H1 (cell line): ENCODE measurements around the gene GRB14. TPM values are rescaled to one million over a fixed set of nuclear protein-coding genes. Genes with fewer than 3 reads are reported as not detected.
A peak's percentile ranks its signal among the peaks of the same experiment; 100 is the strongest.

ENCODE experiments used
- CTCF ChIA-PET: fragments of 300-600 bp; sonication (Branson Sonifier 250); formaldehyde crosslinking; loops from one replicate; lab custom pipeline; 2021; ENCODE audit not compliant: partially characterized antibody; lab: Charles Lee
- POLR2A ChIA-PET: fragments of 300-600 bp; sonication (Branson Sonifier 250); formaldehyde crosslinking; loops from one replicate; lab custom pipeline; 2021; ENCODE audit warnings: inconsistent platforms; ENCODE audit not compliant: partially characterized antibody; lab: Charles Lee
- DNase-seq, 2 experiments: peaks; one replicate each; pipeline versions ENCODE4 v3.0.0 to v3.0.0-alpha.2; 2010 to 2022; ENCODE audit warnings: low spot score in 2 of 2, low read depth in 1 of 2, mixed read lengths in 1 of 2
- FAIRE-seq: peaks from 2 replicates; lab custom pipeline; 2011; peaks lifted over from hg19 to GRCh38; lab: Jason Lieb, UNC
- H2AFZ ChIP-seq: 2 replicates; pipeline ENCODE4 v1.8.1; 2012; ENCODE audit warnings: low read length, inconsistent platforms
- H2AK5ac ChIP-seq: 2 replicates; pipeline ENCODE4 v1.6.1; 2013; ENCODE audit warnings: low read depth, low read length
- H2BK120ac ChIP-seq: replicated peaks from 2 replicates; pipeline ENCODE3; 2013; ENCODE audit warnings: low read depth, low read length, inconsistent platforms
- H2BK12ac ChIP-seq: 2 replicates; pipeline ENCODE4 v1.6.1; 2013; ENCODE audit warnings: low read depth, low read length
- H2BK15ac ChIP-seq: 2 replicates; pipeline ENCODE4 v1.6.1; 2013; ENCODE audit warnings: low read length
- H2BK20ac ChIP-seq: 2 replicates; pipeline ENCODE4 v1.6.1; 2013; ENCODE audit warnings: low read length
- H2BK5ac ChIP-seq: 2 replicates; pipeline ENCODE4 v1.6.1; 2013; ENCODE audit warnings: low read depth, low read length
- H3K14ac ChIP-seq: 2 replicates; pipeline ENCODE4 v1.6.1; 2013; ENCODE audit warnings: inconsistent platforms; ENCODE audit not compliant: insufficient read length
- H3K18ac ChIP-seq: 2 replicates; pipeline ENCODE4 v1.6.1; 2013; ENCODE audit warnings: low read length; ENCODE audit errors: extremely low read depth
- H3K23ac ChIP-seq: 2 replicates; pipeline ENCODE4 v1.6.1; 2013; ENCODE audit warnings: inconsistent platforms; ENCODE audit not compliant: insufficient read length
- H3K23me2 ChIP-seq: 2 replicates; pipeline ENCODE4 v1.6.1; 2013; ENCODE audit warnings: low read depth, low read length
- H3K27ac ChIP-seq: 2 replicates; pipeline ENCODE4 v1.6.1; 2011; ENCODE audit warnings: low read depth, low read length, inconsistent platforms
- H3K27me3 ChIP-seq, 4 experiments: replicated peaks in 1 of 4; 1 replicate in 1 of 4; 2 replicates in 3 of 4; pipeline versions ENCODE4 v1.6.1 to v1.8.1; 2011 to 2013; ENCODE audit warnings: low read length in 3 of 4, mild to moderate bottlenecking in 3 of 4, inconsistent platforms in 2 of 4, mixed read lengths in 2 of 4, moderate library complexity in 1 of 4; ENCODE audit not compliant: control insufficient read depth in 3 of 4, insufficient read depth in 3 of 4; ENCODE audit errors: extremely low read depth in 1 of 4
- H3K36me3 ChIP-seq, 4 experiments: 2 replicates each; pipeline versions ENCODE4 v1.6.1 to v1.8.1; 2011 to 2013; ENCODE audit warnings: mild to moderate bottlenecking in 4 of 4, low read length in 3 of 4, moderate library complexity in 2 of 4, control low read depth in 1 of 4, inconsistent platforms in 1 of 4; ENCODE audit not compliant: insufficient read depth in 4 of 4, control insufficient read depth in 2 of 4
- H3K4ac ChIP-seq: replicated peaks from 2 replicates; pipeline ENCODE3; 2013; ENCODE audit warnings: low read length, low read depth, mixed read lengths, inconsistent platforms; ENCODE audit not compliant: insufficient read length
- H3K4me1 ChIP-seq, 4 experiments: replicated peaks in 1 of 4; 1 replicate in 1 of 4; 2 replicates in 3 of 4; pipeline versions ENCODE4 v1.6.1 to v1.8.1; 2011 to 2013; ENCODE audit warnings: low read length in 3 of 4, inconsistent platforms in 2 of 4, mixed read lengths in 1 of 4; ENCODE audit not compliant: insufficient read depth in 4 of 4, control insufficient read depth in 3 of 4
- H3K4me2 ChIP-seq, 2 experiments: 2 replicates each; pipeline versions ENCODE4 v1.6.1 to v1.8.1; 2011 to 2013; ENCODE audit warnings: low read depth in 2 of 2, low read length in 2 of 2, control low read depth in 1 of 2, inconsistent platforms in 1 of 2, mild to moderate bottlenecking in 1 of 2; ENCODE audit not compliant: insufficient read depth in 1 of 2
- H3K4me3 ChIP-seq, 4 experiments: fragments of 200-600, 300-600 bp in 1 of 4; sonication (generic), shearing (Covaris generic), sonication (Bioruptor Twin) in 1 of 4; 2 replicates each; pipeline versions ENCODE4 v1.5.1 to v1.8.1; 2011 to 2016; ENCODE audit warnings: low read length in 4 of 4, low read depth in 3 of 4, control low read depth in 2 of 4, inconsistent platforms in 2 of 4, mild to moderate bottlenecking in 2 of 4, mixed read lengths in 1 of 4, moderate library complexity in 1 of 4; ENCODE audit not compliant: insufficient read depth in 2 of 4; ENCODE audit errors: extremely low read depth in 1 of 4
- H3K56ac ChIP-seq: replicated peaks from 2 replicates; pipeline ENCODE3; 2013; ENCODE audit warnings: low read depth, mild to moderate bottlenecking, mixed read lengths, low read length, inconsistent platforms; ENCODE audit not compliant: insufficient read length
- H3K79me1 ChIP-seq: 2 replicates; pipeline ENCODE4 v1.6.1; 2013; ENCODE audit warnings: low read depth, low read length, control low read depth
- H3K79me2 ChIP-seq, 2 experiments: 2 replicates each; pipeline versions ENCODE4 v1.6.1 to v1.8.1; 2012 to 2013; ENCODE audit warnings: low read length in 2 of 2, mild to moderate bottlenecking in 2 of 2, inconsistent platforms in 1 of 2; ENCODE audit not compliant: insufficient read depth in 2 of 2, control insufficient read depth in 1 of 2
- H3K9ac ChIP-seq, 4 experiments: replicated peaks in 1 of 4; 1 replicate in 1 of 4; 2 replicates in 3 of 4; pipeline versions ENCODE4 v1.6.1 to v1.8.1; 2011 to 2013; ENCODE audit warnings: low read depth in 3 of 4, low read length in 3 of 4, control low read depth in 2 of 4, mild to moderate bottlenecking in 2 of 4, moderate library complexity in 2 of 4, inconsistent platforms in 1 of 4; ENCODE audit errors: extremely low read depth in 1 of 4
- H3K9me3 ChIP-seq, 2 experiments: 2 replicates each; pipeline versions ENCODE4 v1.6.1 to v1.8.1; 2012 to 2013; ENCODE audit warnings: mild to moderate bottlenecking in 2 of 2, moderate library complexity in 2 of 2, control low read depth in 1 of 2, inconsistent platforms in 1 of 2, low read depth in 1 of 2, low read length in 1 of 2, mixed read lengths in 1 of 2; ENCODE audit not compliant: insufficient read depth in 2 of 2
- H4K20me1 ChIP-seq, 2 experiments: replicated peaks in 1 of 2; 2 replicates each; pipeline versions ENCODE3 to v1.8.1; 2011 to 2013; ENCODE audit warnings: inconsistent platforms in 2 of 2, low read length in 2 of 2, mild to moderate bottlenecking in 1 of 2; ENCODE audit not compliant: insufficient read depth in 2 of 2, control insufficient read depth in 1 of 2
- H4K5ac ChIP-seq: 2 replicates; pipeline ENCODE4 v1.6.1; 2013; ENCODE audit warnings: low read length, low read depth, mixed read lengths, inconsistent platforms; ENCODE audit not compliant: insufficient read length
- H4K8ac ChIP-seq: 2 replicates; pipeline ENCODE4 v1.8.0; 2013; ENCODE audit warnings: mild to moderate bottlenecking, moderate library complexity, low read length, inconsistent platforms; ENCODE audit not compliant: insufficient read depth; ENCODE audit errors: extremely low read depth
- H4K91ac ChIP-seq: replicated peaks from 2 replicates; pipeline ENCODE3; 2013; ENCODE audit warnings: low read length, mixed read lengths, inconsistent platforms; ENCODE audit not compliant: insufficient read length
- JUND ChIP-seq: IDR thresholded peaks from 2 replicates; pipeline ENCODE4 v1.6.1; 2011; ENCODE audit warnings: mild to moderate bottlenecking, improper control_type of control experiment, low read length
- WGBS, 2 experiments: shearing (Covaris generic) in 1 of 2; methylation state at CpG; one replicate each; pipeline versions ENCODE4 v1.1.6 to v1.1.7; 2013 to 2015; ENCODE audit warnings: low lambda C conversion rate in 2 of 2, mixed read lengths in 2 of 2, inconsistent platforms in 1 of 2, low coverage in 1 of 2, missing lambda C conversion rate in 1 of 2; ENCODE audit not compliant: insufficient replicate concordance in 2 of 2, insufficient coverage in 1 of 2, insufficient read length in 1 of 2; ENCODE audit errors: extremely low coverage in 1 of 2, missing lambda C conversion rate in 1 of 2; 5-methylcytosine and 5-hydroxymethylcytosine counted together
- polyA plus RNA-seq, 7 experiments: library from polyadenylated mRNA; depleted of rRNA in 3 of 7; stranded (reverse) in 5 of 7; unstranded in 2 of 7; fragments of >200 nt in 5 of 7; fragments of 200-250 nt in 2 of 7; gene quantifications; 1 replicate in 5 of 7; 2 replicates in 1 of 7; 4 replicates in 1 of 7; pipeline versions ENCODE4 v1.2.1 to v1.2.3, GENCODE V29; 2011 to 2013; ENCODE audit warnings: missing spikeins in 2 of 7, mixed read lengths in 2 of 7
- total RNA-seq: library from RNA; stranded (reverse); fragmentation: NEBNext Ultra II Directional; extraction: Animal tissue kit (Norgen Biotek cat#: 25700); gene quantifications from 2 replicates; pipeline ENCODE4 v1.2.1, GENCODE V29; 2021
- TF ChIP-seq, protein P1 (sequence below), 3 experiments: IDR thresholded peaks; 1 replicate in 2 of 3; 2 replicates in 1 of 3; pipeline versions ENCODE4 v1.5.1 to v1.6.1; 2011; ENCODE audit warnings: low read length in 3 of 3, mild to moderate bottlenecking in 3 of 3, inconsistent platforms in 2 of 3, low read depth in 1 of 3, moderate library complexity in 1 of 3; ENCODE audit not compliant: insufficient read depth in 1 of 3; ENCODE audit errors: control extremely low read depth in 1 of 3

The GRB14 gene
- total and polyA plus RNA-seq, 2 of the 8 experiments (the other 6 are each of a cell fraction or from before 2014, with no cell fraction given): 2.5 to 11.6 TPM

DNA sequence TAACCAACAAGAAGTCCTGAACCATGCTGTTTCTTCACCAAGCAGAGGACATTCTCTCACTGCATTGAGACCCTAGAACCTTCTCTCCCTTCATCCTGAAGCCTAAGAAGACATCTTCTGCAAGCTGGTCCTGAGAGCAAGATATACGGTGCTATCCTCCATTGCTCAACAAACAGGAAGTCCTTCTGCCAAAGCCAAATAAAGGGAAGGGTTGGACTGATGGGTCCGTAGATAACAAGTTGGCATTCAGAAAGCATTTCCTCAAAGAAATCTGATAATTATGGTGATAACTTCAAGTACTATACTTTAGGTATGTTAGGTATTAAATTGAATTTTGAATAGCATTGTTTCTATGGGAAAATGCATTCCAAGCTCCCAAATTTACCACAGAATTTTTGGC lies 23.3 kb downstream of the GRB14 start:
- no peaks in the 10 kb centered on the region for H3K79me2 ChIP-seq
- no peak overlapping the region for H3K18ac ChIP-seq
- H2AK5ac ChIP-seq: no peak overlapping the region
- H3K36me3 ChIP-seq: no peaks in the 10 kb centered on the region
- peak overlapping the region; percentile 13; the same call in 1 of the 2 replicates for H2BK15ac ChIP-seq
- H2BK12ac ChIP-seq: no peak overlapping the region
- no peak overlapping the region for H3K14ac ChIP-seq
- CTCF ChIA-PET: interaction anchor here (0.8 to 5.0 kb wide), 8 partner anchors 9 to 60 kb away, joined by 3 to 26 read pairs (median 4); no protein-coding TSS in a partner anchor
- WGBS, 2 experiments: 92% methylated on average over 2 of the region's 2 CpGs; no CpG with 5 or more reads in 1 of the 2 experiments
- no peaks in the 10 kb centered on the region for H4K20me1 ChIP-seq
- H3K9ac ChIP-seq: no peak overlapping the region
- H4K91ac ChIP-seq: no peak overlapping the region
- no peak overlapping the region for H3K4me3 ChIP-seq
- H3K56ac ChIP-seq: no peak overlapping the region
- H3K4me2 ChIP-seq: no peak overlapping the region
- H3K23me2 ChIP-seq: no peaks in the 10 kb centered on the region
- H4K5ac ChIP-seq: no peak overlapping the region
- H2BK20ac ChIP-seq: no peak overlapping the region
- no peak overlapping the region for H3K27ac ChIP-seq
- no peaks in the 10 kb centered on the region for H3K27me3 ChIP-seq
- TF ChIP-seq, protein P1, sequence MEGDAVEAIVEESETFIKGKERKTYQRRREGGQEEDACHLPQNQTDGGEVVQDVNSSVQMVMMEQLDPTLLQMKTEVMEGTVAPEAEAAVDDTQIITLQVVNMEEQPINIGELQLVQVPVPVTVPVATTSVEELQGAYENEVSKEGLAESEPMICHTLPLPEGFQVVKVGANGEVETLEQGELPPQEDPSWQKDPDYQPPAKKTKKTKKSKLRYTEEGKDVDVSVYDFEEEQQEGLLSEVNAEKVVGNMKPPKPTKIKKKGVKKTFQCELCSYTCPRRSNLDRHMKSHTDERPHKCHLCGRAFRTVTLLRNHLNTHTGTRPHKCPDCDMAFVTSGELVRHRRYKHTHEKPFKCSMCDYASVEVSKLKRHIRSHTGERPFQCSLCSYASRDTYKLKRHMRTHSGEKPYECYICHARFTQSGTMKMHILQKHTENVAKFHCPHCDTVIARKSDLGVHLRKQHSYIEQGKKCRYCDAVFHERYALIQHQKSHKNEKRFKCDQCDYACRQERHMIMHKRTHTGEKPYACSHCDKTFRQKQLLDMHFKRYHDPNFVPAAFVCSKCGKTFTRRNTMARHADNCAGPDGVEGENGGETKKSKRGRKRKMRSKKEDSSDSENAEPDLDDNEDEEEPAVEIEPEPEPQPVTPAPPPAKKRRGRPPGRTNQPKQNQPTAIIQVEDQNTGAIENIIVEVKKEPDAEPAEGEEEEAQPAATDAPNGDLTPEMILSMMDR (IDR thresholded peaks at IDR 0.05; ENCODE audit: control extremely low read depth in 1 of 3, insufficient read depth in 1 of 3, low read depth in 1 of 3, low read length in 3 of 3): no peak
- no peak for TF ChIP-seq JUND
- H4K8ac ChIP-seq: no peak overlapping the region
- no peak overlapping the region for H3K4ac ChIP-seq
- no peak for DNase-seq
- no peaks in the 10 kb centered on the region for H3K9me3 ChIP-seq
- no peaks in the 10 kb centered on the region; the same call in 1 of the 2 replicates for H3K79me1 ChIP-seq
- POLR2A ChIA-PET: interaction anchor here (1.1 kb wide), 1 partner anchor 24 kb away, joined by 3 read pairs; no protein-coding TSS in a partner anchor
- H3K4me1 ChIP-seq: peaks cover 0 to 2% (median 0%) of the 10 kb centered on the region in 4 experiments; a peak in 1 of 7 replicates
- no peak overlapping the region for H2BK120ac ChIP-seq
- no peak overlapping the region for H2BK5ac ChIP-seq
- H2AFZ ChIP-seq: no peak overlapping the region
- H3K23ac ChIP-seq: no peak overlapping the region
- no peak for FAIRE-seq
